HepG2 (cell line): ENCODE results near the gene RUSC1. TPM values are rescaled to one million over a fixed set of nuclear protein-coding genes. Genes with fewer than 3 reads are reported as not detected.

Source experiments
- ATAC-seq: fragments of 200-7000 bp; cut with Tn5 transposase; 3 replicates; pipeline ENCODE4 v1.9.1; 2020; ENCODE audit warnings: mild to moderate bottlenecking, moderate library complexity
- BruUV-seq: library from RNA; stranded (reverse); fragments of 400-500 nt; replicated peaks from 2 replicates; lab custom pipeline; 2021; lab: Mats Ljungman, UMichigan
- CTCF ChIA-PET: fragments of 300-600 bp; formaldehyde crosslinking; extraction: SDS; loops from one replicate; lab custom pipeline; 2021; ENCODE audit warnings: low total read pairs, inconsistent platforms, low intra/inter-chr PET ratio; lab: Yijun Ruan, JAX
- POLR2A ChIA-PET: fragments of 350-600 bp; sonication (Branson Sonifier 250); formaldehyde crosslinking; loops from one replicate; lab custom pipeline; 2020; ENCODE audit warnings: antibody characterized with exemption, inconsistent platforms; lab: Yijun Ruan, JAX
- DNase-seq: peaks from one replicate; pipeline ENCODE4 v3.0.0-alpha.2; 2015; ENCODE audit warnings: low spot score
- FAIRE-seq: peaks from 3 replicates; lab custom pipeline; 2011; peaks lifted over from hg19 to GRCh38; lab: Jason Lieb, UNC
- H2AFZ ChIP-seq: one replicate; pipeline ENCODE4 v1.6.1; 2011; ENCODE audit warnings: low read length, inconsistent platforms
- H3K27ac ChIP-seq: fragments of 300-600 bp; 3 replicates; pipeline ENCODE4 v1.8.0; 2011; ENCODE audit warnings: mixed run types, mild to moderate bottlenecking, mixed read lengths, low read length, inconsistent platforms; ENCODE audit not compliant: insufficient read depth; ENCODE audit errors: extremely low read length
- H3K27me3 ChIP-seq, 2 experiments: fragments of 200-600 bp in 1 of 2; 2 replicates in 1 of 2; 3 replicates in 1 of 2; pipeline versions ENCODE4 v1.6.0 to v1.8.0; 2011; ENCODE audit warnings: low read length in 2 of 2, mild to moderate bottlenecking in 2 of 2, moderate library complexity in 2 of 2, inconsistent platforms in 1 of 2; ENCODE audit not compliant: insufficient read depth in 2 of 2, control insufficient read depth in 1 of 2
- H3K36me3 ChIP-seq, 2 experiments: fragments of 200-600 bp in 1 of 2; replicated peaks in 1 of 2; 2 replicates in 1 of 2; 3 replicates in 1 of 2; pipeline versions ENCODE4 v1.5.1 to v1.8.0; 2011; ENCODE audit warnings: low read length in 2 of 2, inconsistent platforms in 1 of 2; ENCODE audit not compliant: insufficient read depth in 2 of 2, control insufficient read depth in 1 of 2
- H3K4me1 ChIP-seq: 2 replicates; pipeline ENCODE4 v1.5.1; 2012; ENCODE audit warnings: low read length, inconsistent platforms; ENCODE audit not compliant: insufficient read depth
- H3K4me2 ChIP-seq: 2 replicates; pipeline ENCODE4 v1.6.0; 2011; ENCODE audit warnings: low read depth, low read length, inconsistent platforms
- H3K4me3 ChIP-seq, 3 experiments: fragments of 200-600 bp in 1 of 3; sonication (generic), shearing (Covaris generic) in 1 of 3; replicated peaks in 1 of 3; 2 replicates each; pipeline ENCODE4 v1.5.1; 2011 to 2016; ENCODE audit warnings: low read length in 3 of 3, inconsistent platforms in 2 of 3, low read depth in 2 of 3, mild to moderate bottlenecking in 2 of 3, control low read depth in 1 of 3, mixed read lengths in 1 of 3; ENCODE audit not compliant: insufficient read depth in 1 of 3
- H3K79me2 ChIP-seq: one replicate; pipeline ENCODE4 v1.6.1; 2011; ENCODE audit warnings: low read length, inconsistent platforms; ENCODE audit not compliant: insufficient read depth
- H3K9ac ChIP-seq: 2 replicates; pipeline ENCODE4 v1.6.0; 2011; ENCODE audit warnings: mild to moderate bottlenecking, low read depth, low read length, inconsistent platforms; ENCODE audit not compliant: insufficient read depth
- H3K9me3 ChIP-seq: 2 replicates; pipeline ENCODE4 v1.5.1; 2012; ENCODE audit warnings: mild to moderate bottlenecking, low read length
- H4K20me1 ChIP-seq: 2 replicates; pipeline ENCODE4 v1.6.0; 2011; ENCODE audit warnings: inconsistent platforms, mild to moderate bottlenecking, low read length, moderate library complexity; ENCODE audit not compliant: insufficient read depth
- ARID5B ChIP-seq: IDR thresholded peaks from 2 replicates; pipeline ENCODE4 v1.4.0; 2020; ENCODE audit warnings: mild to moderate bottlenecking, missing genetic modification reagents
- ISL2 ChIP-seq: sonication (generic); formaldehyde crosslinking; IDR thresholded peaks from 2 replicates; pipeline ENCODE4 v1.5.0; 2020; ENCODE audit warnings: missing genetic modification reagents
- NFIC ChIP-seq: IDR thresholded peaks from 2 replicates; pipeline ENCODE4 v1.6.1; 2012; ENCODE audit warnings: mild to moderate bottlenecking, low read length, inconsistent platforms
- PHF5A ChIP-seq: IDR thresholded peaks from one replicate; pipeline ENCODE4 v1.6.1; 2018; ENCODE audit warnings: low read depth, missing genetic modification reagents; ENCODE audit not compliant: unreplicated experiment
- POLR2AphosphoS5 ChIP-seq: IDR thresholded peaks from 2 replicates; pipeline ENCODE4 v1.6.1; 2012; ENCODE audit warnings: low read depth, low read length
- TBX3 ChIP-seq: fragments of 450-650 bp; IDR thresholded peaks from 2 replicates; pipeline ENCODE4 v1.6.1; 2017; ENCODE audit warnings: antibody characterized with exemption, mild to moderate bottlenecking, inconsistent platforms, borderline replicate concordance
- ZBTB10 ChIP-seq: sonication (generic); formaldehyde crosslinking; IDR thresholded peaks from 2 replicates; pipeline ENCODE4 v1.4.0; 2020; ENCODE audit warnings: missing genetic modification reagents, borderline replicate concordance
- ZBTB39 ChIP-seq: sonication (generic); formaldehyde crosslinking; IDR thresholded peaks from 2 replicates; pipeline ENCODE4 v1.5.0; 2020; ENCODE audit warnings: missing genetic modification reagents
- ZMAT3 ChIP-seq: sonication (generic); formaldehyde crosslinking; conservative IDR thresholded peaks from 2 replicates; pipeline ENCODE4 v1.7.0; 2021; ENCODE audit warnings: missing genetic modification reagents
- ZMYM2 ChIP-seq: sonication (generic); formaldehyde crosslinking; IDR thresholded peaks from 2 replicates; pipeline ENCODE4 v1.8.0; 2022; ENCODE audit warnings: mild to moderate bottlenecking, missing genetic modification reagents
- ZNF256 ChIP-seq: sonication (generic); formaldehyde crosslinking; conservative IDR thresholded peaks from 2 replicates; pipeline ENCODE4 v1.4.0; 2020; ENCODE audit warnings: missing genetic modification reagents
- ZNF282 ChIP-seq: fragments of 450-650 bp; IDR thresholded peaks from 2 replicates; pipeline ENCODE4 v1.6.1; 2018; ENCODE audit not compliant: partially characterized antibody
- ZNF34 ChIP-seq: sonication (generic); formaldehyde crosslinking; IDR thresholded peaks from 2 replicates; pipeline ENCODE4 v1.4.0; 2020; ENCODE audit warnings: mild to moderate bottlenecking, missing genetic modification reagents, borderline replicate concordance
- ZNF563 ChIP-seq: sonication (generic); formaldehyde crosslinking; IDR thresholded peaks from 2 replicates; pipeline ENCODE4 v1.8.0; 2022; ENCODE audit warnings: mild to moderate bottlenecking, moderate library complexity, missing genetic modification reagents
- WGBS: methylation state at CpG from one replicate; pipeline ENCODE4 v1.1.6; 2017; ENCODE audit warnings: low lambda C conversion rate; 5-methylcytosine and 5-hydroxymethylcytosine counted together
- in situ Hi-C: cut with HindIII; loops from 2 replicates; pipeline ENCODE4 v1.10.0; 2017; ENCODE audit warnings: low pct_unique_long_range_greater_than_20kb; ENCODE audit not compliant: extremely low pct_ligation_motif_present
- intact Hi-C: fragments of 100-400 bp; cut with micrococcal nuclease; formaldehyde crosslinking; loops from one replicate; pipeline ENCODE4 v1.10.0; 2022; ENCODE audit not compliant: unreplicated experiment
- polyA plus RNA-seq, 8 experiments: library from polyadenylated mRNA; depleted of rRNA in 3 of 8; stranded (reverse) in 7 of 8; unstranded in 1 of 8; fragments of >200 nt; fragmentation: Illumina TruSeq in 4 of 8; extraction: Trizol in 4 of 8; gene quantifications; 2 replicates each; pipeline versions ENCODE4 v1.2.1 to v1.2.3, GENCODE V29; 2011 to 2016; ENCODE audit warnings: low read depth in 4 of 8, missing spikeins in 1 of 8, mixed read lengths in 1 of 8; ENCODE audit not compliant: insufficient read depth in 1 of 8
- total RNA-seq, 5 experiments: library from RNA; depleted of rRNA; stranded (reverse); fragments of >200 nt; fragmentation: Illumina TruSeq; extraction: Trizol; gene quantifications; 2 replicates each; pipeline ENCODE4 v1.2.3, GENCODE V29; 2016; ENCODE audit warnings: low read depth in 1 of 5

Gene RUSC1
- total and polyA plus RNA-seq, 2 of the 13 experiments (the other 11 are each of a cell fraction or from before 2014, with no cell fraction given), result 18.7 to 20.4 TPM

GRCh38 chr1:155277070-155277901 is 43.4 kb upstream of the RUSC1 start, which contains the start of gene HCN3:
Gene HCN3 (plus strand): TSS chr1:155277463. CDS start chr1:155277591, 128 bp downstream.
- Histone ChIP-seq H2AFZ (no peak within 1 kb of the TSS), H3K4me2 (peak within 1 kb of the TSS; percentile 95), H3K4me1 (peaks cover 44% of the 10 kb centered on the region), H3K27ac (peak within 1 kb of the TSS; percentile 38), H3K79me2 (peaks cover 7% of the 10 kb centered on the region), H3K9ac (peak within 1 kb of the TSS; percentile 68), H3K9me3 (no peaks in the 10 kb centered on the region), H4K20me1 (no peaks in the 10 kb centered on the region), H3K4me3 (peak within 1 kb of the TSS; percentile 87 to 97 (median 95)), H3K36me3 (no peaks in the 10 kb centered on the region; a peak in 1 of 5 replicates), H3K27me3 (no peaks in the 10 kb centered on the region; a peak in 2 of 5 replicates)
- in situ Hi-C loops (loop anchor here (5.0 kb wide), 1 partner anchor 40 kb away; no protein-coding TSS in a partner anchor), intact Hi-C loops (loop anchor here (1.0 to 5.0 kb wide), 2 partner anchors 31 to 45 kb away; partner anchors contain the start of genes FDPS and RUSC1)
- POLR2A ChIA-PET, result interaction anchor here (0.7 to 2.6 kb wide), 10 partner anchors 11 to 46 kb away, joined by 3 to 10 read pairs (median 6); partner anchors contain the start of genes FDPS and SCAMP3
- BruUV-seq, result TSS peak; percentile 59
- CTCF ChIA-PET, result interaction anchor here (2.1 to 2.4 kb wide), 2 partner anchors 31 to 46 kb away, joined by 21 to 35 read pairs; partner anchors contain the start of gene FDPS
- FAIRE-seq (peak; percentile 50), ATAC-seq (peak; percentile 79), DNase-seq (peak; percentile 93)
- WGBS, result 7% methylated on average over 14 of the region's 68 CpGs
- no peak for TF ChIP-seq NFIC
- no peak for TF ChIP-seq ZNF256
- peak; percentile 66 for TF ChIP-seq ZNF563 (CRISPR knock-in tag)
- TF ChIP-seq ZBTB10 (CRISPR knock-in tag), result peak; percentile 33; the same call in 1 of the 2 replicates
- TF ChIP-seq TBX3, result no peak
- TF ChIP-seq POLR2AphosphoS5, result no peak
- no peak for TF ChIP-seq ISL2 (CRISPR knock-in tag)
- TF ChIP-seq ZNF282, result no peak
- TF ChIP-seq ZMYM2 (CRISPR knock-in tag), result no peak
- no peak for TF ChIP-seq ZNF34 (CRISPR knock-in tag)
- TF ChIP-seq ARID5B (CRISPR knock-in tag), result 0 out of 2 replicates have a peak, but pooled peaks have one; percentile 34
- no peak for TF ChIP-seq ZBTB39 (CRISPR knock-in tag)
- 0 out of 2 replicates have a peak, but pooled peaks have one; percentile 53 for TF ChIP-seq ZMAT3
- peak; percentile 58 for TF ChIP-seq PHF5A (CRISPR knock-in tag)
